ENCODE data around the gene TFF3.

The TFF3 gene

GRCh38 chr21:42289926-42290325 lies 25.3 kb downstream of the TFF3 start:
- DNase-seq (ENCODE audit: low spot score): peak; percentile 65

GRCh38 chr21:42288962-42289361 lies 26.2 kb downstream of the TFF3 start:
- DNase-seq (ENCODE audit: low spot score): no peak

DNA sequence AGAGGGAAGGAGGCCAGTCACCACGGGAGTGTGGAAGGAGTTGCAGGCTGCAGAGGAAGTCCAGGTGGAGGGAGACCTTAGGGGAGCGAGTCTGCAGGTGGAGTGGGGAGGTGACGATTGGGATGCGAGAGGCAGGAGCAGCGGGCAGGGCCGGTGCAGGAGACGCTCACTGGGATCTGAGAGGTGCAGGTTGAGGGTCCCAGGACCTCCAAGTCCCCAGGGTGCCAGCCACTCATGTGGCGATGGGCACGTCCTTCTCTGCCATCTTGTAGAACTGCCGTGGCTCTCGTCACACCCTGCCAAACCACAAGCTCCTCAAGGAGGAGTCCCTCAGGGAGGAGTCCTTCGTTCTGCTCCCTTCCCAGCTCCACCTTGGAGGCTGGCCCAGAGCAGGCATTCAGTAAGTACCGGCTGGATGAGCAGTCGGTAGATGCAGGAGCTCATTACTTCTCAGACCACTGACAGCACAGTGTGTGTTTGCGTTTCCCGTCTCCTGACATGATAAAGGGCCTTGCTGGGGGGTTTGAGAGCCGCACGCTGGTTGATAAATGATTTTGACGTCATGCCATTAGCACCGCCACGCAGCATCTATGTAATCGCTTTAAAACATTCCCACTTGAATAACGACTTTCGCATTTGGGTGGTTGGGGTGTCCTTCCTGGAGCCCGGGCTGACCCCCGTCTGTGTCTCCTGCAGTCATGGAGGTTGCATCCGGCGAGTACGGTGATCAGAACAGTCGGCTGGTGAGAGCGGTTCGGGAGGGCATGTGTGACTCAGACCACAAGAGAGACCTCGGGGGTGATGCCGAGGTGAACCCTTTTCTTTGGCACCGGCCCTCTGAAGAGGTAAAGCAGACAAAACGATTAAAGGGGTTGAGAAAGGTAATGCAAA lies 27.8 kb downstream of the TFF3 start:
- no peak for DNase-seq (ENCODE audit: low spot score)

- DNase-seq (ENCODE audit: low spot score): no peak
Measured at GRCh38 chr21:42286416-42286815, 28.8 kb downstream of the TFF3 start.

DNA sequence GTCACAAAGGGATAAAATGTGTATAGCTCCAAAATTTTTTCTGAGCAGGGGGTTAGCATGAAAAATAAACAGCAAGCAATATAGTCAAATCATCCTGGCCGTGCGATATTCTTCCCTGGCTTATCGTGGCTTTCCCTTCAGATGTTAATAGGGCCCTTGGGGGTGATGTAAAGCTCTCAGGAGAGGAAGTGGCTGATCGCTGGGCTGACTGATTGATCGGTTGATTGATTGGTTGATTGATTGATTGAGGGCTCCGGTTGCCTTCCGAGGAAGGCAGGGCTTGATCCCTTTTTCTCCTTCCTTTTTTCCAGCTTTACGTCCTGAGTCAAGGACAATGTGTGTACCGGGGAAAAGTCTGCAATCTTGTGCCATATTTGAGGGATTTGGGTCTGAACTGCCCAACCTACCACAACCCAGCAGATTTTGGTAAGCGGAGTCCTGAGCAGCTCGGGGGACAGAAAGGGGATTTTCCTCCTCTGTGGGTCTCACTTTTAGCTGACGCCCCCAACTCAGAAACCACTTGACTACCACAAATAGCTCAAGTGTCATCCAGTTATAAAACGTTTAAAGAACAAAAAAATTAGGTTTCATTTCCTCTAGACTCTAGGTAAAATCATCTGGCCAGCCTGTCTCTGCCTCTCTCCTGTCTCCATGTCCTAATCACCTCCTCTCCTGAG lies 29.5 kb downstream of the TFF3 start:
- DNase-seq (ENCODE audit: low spot score): no peak

DNA sequence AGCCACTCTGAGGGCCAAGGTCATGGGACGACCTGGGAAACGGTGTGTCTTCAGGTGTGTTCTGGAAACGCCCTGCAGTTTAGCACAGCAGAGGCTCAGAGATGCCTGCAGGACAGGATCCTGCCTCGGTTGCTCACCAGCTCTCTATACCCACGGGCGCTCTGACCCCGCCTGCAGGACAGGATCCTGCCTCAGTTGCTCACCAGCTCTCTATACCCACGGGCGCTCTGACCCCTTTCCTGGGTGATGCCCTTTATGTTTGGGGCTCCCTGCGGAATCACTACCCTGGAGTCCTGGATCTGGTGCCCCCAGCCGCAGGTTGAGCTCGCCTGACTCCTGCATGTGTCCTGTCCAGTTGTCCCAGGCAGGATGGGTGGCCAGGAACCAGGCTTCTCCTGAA lies 32.5 kb downstream of the TFF3 start:
- no peak for DNase-seq (ENCODE audit: low spot score)

DNA sequence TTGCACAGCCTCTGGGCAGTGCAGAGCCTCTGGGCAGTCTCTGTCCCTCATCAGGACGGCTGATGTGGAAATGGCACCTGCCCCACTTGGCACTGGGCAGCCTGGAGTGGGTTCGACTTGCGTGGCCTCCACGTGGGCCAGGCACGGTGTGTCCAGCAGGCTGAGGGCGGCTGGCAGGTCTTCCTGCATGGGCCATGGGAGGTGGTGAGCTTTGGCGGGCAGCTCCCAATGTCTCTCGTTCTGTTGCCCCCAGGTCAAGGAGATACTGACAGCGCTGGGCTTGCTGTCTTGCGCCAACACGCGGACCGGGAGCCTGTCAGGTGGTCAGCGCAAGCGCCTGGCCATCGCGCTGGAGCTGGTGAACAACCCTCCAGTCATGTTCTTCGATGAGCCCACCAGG lies 33.2 kb downstream of the TFF3 start:
- no peak for DNase-seq (ENCODE audit: low spot score)

DNA sequence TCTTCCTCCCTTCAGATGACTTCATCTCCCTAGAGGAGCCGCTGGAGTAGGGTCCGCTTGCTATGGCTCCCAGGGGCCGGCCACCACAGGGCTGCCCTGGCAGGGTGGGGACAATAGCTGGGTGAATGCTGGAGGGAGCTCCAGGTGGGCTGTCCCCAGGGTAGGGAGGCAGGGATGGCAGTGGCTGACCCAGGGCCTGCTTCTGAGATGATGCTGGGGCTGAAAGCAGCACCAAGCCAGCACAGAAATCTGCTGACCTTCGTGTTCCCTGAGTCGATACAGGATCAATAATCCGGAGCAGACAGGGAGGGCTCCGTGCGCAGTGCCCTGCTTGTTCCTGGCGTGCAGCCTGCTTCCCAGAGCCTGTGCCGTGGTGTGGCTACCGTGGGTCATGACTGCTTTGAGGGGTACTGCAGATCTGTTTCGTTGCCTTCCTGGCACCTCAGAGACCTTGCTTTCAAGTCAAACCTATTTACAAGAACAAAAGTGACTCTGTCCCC lies 34.0 kb downstream of the TFF3 start:
- no peak for DNase-seq (ENCODE audit: low spot score)

DNA sequence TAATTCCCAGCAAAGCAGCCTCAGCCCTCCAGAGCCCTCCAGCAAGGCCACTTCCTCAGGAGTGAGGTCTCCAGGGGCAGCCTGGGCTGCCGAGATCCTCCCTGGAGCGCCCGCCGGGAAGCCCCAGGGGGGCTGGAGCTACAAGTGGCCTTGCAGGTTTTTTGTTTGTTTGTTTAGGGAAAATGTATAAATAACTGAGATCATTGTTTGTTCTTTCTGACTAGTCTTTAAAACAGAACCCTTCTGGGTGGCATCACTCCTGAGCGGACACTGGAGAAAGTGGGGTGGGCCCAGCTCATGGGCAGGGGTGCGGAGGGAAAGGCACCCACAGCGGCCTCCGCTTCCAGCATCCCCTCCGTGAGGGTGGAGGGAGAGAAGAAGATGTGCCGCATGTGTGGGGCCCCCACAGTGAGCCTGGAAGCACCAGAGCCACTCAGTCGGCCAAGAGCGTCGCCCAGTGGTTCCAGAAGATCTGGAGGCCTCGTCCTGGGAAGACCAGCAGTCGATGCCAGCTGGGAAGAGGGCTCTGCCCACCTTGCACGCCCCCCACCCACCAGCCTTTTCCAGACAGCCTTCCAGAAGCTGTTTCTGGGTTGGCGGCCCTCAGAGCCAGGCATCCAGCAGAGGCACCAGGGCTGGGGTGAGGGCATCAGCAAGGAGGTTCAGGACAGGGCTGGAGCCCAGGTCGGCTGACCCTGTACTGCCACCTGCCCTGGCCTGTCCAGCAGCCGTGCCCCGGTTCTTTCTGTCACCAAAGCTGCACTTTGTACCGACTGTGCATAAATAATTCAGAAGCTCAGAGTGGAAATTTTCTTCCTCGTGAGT lies 34.6 kb downstream of the TFF3 start:
- no peak for DNase-seq (ENCODE audit: low spot score)

DNA sequence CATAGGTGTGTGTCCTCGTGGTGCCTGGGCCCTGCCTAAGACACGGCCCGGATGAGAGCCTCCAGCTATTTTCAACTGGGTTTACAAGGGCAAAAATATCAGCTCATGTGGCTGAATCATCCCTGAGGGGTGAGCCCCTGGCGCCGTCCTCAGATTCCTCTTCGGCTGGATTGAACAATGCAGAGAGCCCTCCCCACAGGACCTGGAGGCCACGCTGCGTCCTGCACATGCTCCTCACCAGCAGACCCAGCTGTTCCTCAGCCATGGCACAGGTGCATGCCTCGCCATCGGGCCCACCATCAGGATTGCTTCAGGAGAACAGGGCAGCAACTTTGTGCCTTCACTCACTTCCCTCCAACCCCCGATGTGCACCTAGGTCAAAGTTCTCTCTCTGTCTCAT lies 35.3 kb downstream of the TFF3 start:
- no peak for DNase-seq (ENCODE audit: low spot score)

DNA sequence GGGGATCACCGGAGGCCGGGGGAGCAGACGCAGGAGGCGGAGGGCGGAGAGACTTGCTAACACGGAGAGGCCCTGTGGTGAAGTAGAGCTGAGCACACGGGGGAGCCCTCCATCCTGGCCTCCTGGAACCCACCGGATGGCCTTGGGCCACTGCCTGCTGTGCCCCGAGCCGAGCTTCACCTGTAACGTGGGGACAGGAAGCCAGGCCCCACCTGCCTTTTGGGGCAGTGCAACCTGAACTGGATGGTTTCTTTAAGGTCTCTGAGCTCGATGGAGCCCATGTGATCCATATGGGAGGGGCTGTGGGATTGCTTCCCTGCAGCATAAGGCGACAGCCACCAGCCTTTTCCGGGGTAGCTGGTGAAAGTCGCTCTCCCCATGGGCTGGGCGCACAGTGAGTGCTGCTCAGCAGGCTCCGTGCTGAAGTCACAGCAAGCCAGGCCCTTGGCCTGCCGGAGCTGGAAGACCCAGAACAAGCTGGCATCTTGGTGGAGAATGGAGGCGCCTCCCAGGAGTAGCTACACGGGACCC lies 35.8 kb downstream of the TFF3 start:
- no peak for DNase-seq (ENCODE audit: low spot score)

DNA sequence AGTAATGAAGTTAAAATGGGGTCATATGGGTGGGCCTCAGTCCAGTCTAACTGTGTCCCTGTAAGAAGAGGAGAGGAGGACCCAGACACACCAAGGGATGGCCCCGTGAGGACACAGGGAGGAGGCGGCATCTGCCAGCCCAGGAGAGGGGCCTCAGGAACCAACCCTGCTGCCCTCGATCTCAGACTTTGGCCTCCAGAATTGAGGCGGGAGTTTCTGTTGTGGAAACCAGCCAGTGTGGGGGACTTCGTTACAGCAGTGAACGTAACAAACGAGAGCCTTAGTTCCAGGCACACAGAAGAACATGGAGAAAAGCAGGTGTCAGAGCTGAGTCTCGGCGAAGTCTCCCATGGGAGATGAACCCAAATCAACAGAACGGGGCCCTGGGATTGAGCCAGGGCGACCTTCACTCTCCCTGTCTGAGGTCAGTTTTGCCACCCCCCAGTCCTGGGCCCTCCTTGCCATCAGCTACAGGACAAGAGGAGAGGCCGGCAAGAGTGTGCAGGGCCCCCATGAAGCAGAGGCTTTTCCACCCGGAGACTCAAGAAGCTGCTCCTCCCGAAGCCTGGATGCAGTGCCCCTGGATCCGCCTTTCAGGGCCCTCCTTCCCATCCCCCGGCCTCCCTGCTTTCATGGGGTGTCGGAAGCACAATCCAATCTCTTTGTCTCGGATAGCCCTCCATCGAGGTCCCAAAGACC lies 36.6 kb downstream of the TFF3 start:
- DNase-seq (ENCODE audit: low spot score): no peak

- DNase-seq (ENCODE audit: low spot score): no peak
Measured at GRCh38 chr21:42277593-42277992, 37.6 kb downstream of the TFF3 start.

DNA sequence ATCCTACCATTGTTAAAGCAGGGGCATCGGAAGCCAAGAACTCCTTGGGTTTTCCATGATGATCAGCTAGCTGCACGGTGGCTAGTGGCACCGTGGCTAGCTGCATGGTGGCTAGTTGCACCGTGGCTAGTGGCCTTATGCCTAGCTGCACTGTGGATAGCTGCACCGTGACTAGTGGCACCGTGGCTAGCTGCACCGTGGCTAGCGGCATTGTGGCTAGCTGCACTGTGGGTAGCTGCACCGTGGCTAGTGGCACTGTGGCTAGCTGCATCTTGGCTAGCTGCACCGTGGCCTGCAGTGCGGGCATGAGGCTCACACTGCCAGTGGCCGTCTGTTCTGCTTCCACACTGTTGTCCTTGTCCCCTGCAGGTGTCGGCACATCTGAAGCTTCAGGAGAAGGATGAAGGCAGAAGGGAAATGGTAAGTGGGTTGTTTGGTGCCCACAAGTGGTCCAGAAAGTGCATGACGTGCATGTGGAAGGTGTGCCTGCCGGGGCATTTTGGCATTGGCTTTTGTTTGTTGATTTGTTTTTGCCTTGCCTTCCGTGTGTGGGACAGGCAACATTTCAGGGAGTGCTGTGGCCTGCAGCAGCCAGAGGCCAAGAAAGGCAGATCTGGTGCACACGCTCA lies 38.6 kb downstream of the TFF3 start:
- DNase-seq (ENCODE audit: low spot score): no peak

DNA sequence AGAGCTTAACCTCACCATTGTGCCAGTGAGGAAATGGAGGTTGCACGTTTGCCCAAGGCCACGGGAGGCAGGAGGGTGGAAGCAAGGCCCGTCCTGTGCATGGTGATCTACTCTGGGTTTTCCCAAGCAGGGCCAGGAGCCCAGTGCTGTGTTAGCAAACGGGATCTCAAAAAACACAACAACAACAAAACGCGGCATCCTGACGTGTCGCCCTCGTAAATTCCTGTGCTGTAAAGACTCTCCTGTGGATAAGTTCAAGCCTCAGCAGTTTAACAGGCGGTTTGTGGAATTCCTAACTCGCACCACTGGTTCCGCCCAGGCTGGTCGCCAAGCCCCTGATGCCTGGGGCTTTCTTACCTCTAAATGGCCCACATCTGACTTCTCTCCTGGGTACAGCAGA lies 39.1 kb downstream of the TFF3 start:
- DNase-seq (ENCODE audit: low spot score): no peak

GRCh38 chr21:42272984-42273600 lies 42.1 kb downstream of the TFF3 start:
- no peak for DNase-seq (ENCODE audit: low spot score)

GRCh38 chr21:42272109-42272962 lies 42.9 kb downstream of the TFF3 start:
- DNase-seq (ENCODE audit: low spot score): no peak

DNA sequence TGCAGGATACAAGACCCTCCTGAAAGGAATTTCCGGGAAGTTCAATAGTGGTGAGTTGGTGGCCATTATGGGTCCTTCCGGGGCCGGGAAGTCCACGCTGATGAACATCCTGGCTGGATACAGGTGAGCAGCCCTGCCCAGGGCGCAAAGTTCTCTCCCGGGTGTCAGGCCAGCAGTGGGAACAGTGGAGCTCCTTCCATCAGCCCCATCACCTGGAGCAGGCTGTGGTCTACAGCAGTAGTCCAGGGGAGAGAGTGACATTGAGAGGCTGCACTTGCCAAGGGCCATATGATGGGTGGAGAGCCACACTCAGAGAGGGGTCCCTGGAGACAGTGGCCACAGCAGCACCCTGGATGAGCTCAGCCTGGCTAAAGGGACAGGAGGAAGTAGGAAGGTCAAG lies 44.1 kb downstream of the TFF3 start:
- DNase-seq (ENCODE audit: low spot score): no peak

DNA sequence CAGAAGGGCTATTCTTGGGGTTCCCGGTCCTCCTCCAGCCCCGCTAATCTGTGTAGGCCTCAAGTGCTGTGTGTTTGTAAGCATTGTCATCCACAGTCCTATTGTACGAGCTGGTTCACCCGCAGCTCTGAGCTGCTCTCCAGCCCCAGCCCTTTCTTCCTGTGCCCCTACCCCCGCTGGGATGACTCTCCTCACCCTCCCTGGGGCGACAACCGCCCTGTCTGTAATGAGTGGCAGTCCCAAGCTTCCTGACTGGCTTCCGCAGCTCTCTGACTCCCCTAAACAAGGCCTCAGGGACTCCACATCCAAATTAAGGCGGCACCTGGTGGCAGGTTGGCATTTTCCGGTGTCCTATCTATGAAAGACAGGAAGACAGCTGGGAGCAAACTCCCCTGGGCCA lies 45.8 kb downstream of the TFF3 start:
- no peak for DNase-seq (ENCODE audit: low spot score)
